Motor neuron (in vitro differentiated cells): ENCODE results near the gene KCNQ2. TPM values are rescaled to one million over a fixed set of nuclear protein-coding genes. Genes with fewer than 3 reads are reported as not detected.

Experiments used
- ATAC-seq, 8 experiments: fragments of 200-7000 bp; cut with Tn5 transposase; replicated peaks in 6 of 8; 2 replicates each; pipeline ENCODE4 v1.8.0; 2021; ENCODE audit warnings: mild to moderate bottlenecking in 8 of 8, moderate library complexity in 8 of 8
- H3K27ac ChIP-seq, 2 donors: fragments of 250-450 bp; sonication (Bioruptor Pico); 2 replicates each; pipeline ENCODE4 v1.9.0; 2021; ENCODE audit warnings: antibody characterized with exemption in 2 of 2, mild to moderate bottlenecking in 2 of 2, moderate library complexity in 1 of 2
- H3K4me1 ChIP-seq, 2 donors: fragments of 250-450 bp; sonication (Bioruptor Pico); replicated peaks in 1 of 2; 2 replicates each; pipeline ENCODE4 v1.6.1; 2021; ENCODE audit warnings: antibody characterized with exemption in 2 of 2, mild to moderate bottlenecking in 2 of 2, moderate library complexity in 1 of 2
- H3K4me3 ChIP-seq, 5 donors: fragments of 250-450 bp; sonication (Bioruptor Pico); 2 replicates each; pipeline ENCODE4 v1.9.0; 2021; ENCODE audit warnings: antibody characterized with exemption in 5 of 5, mild to moderate bottlenecking in 5 of 5, moderate library complexity in 4 of 5
- WGBS, 10 experiments: fragments of 450-650 bp; shearing (Covaris generic); methylation state at CpG; one replicate each; pipeline ENCODE4 v1.0.0; 2022; 5-methylcytosine and 5-hydroxymethylcytosine counted together
- in situ Hi-C, 9 experiments: fragments of 400-800 bp; cut with MboI; loops; one replicate each; pipeline ENCODE4 v1.15.0; 2021; ENCODE audit warnings: low sequenced_read_pairs in 9 of 9, low pct_unique_long_range_greater_than_20kb in 2 of 9; ENCODE audit not compliant: unreplicated experiment in 9 of 9
- total RNA-seq, 8 experiments: library from RNA; unstranded; fragments of 300-600 nt; gene quantifications; 2 replicates each; pipeline versions ENCODE4 v1.2.3 to v1.2.4, GENCODE V29; 2022

Gene KCNQ2
- total RNA-seq, 8 experiments from 2014 or later: 0.18 to 124 (median 58.4) TPM

- no peak overlapping the region for H3K4me3 ChIP-seq
- 83% methylated on average over 1 of the region's 28 CpGs; no CpG with 5 or more reads in 9 of the 10 experiments for WGBS, 10 experiments
- H3K27ac ChIP-seq: no peak overlapping the region
- peak; percentile 20 to 94 (median 90) for ATAC-seq
- peaks cover 19 to 33% of the 10 kb centered on the region in 2 donors for H3K4me1 ChIP-seq
- in situ Hi-C loops: no loop called here
Measured at GRCh38 chr20:63351811-63352591, 120.5 kb downstream of the KCNQ2 start.

- H3K4me1 ChIP-seq: peaks cover 19 to 36% of the 10 kb centered on the region in 2 donors
- H3K27ac ChIP-seq: no peak overlapping the region
- WGBS, 10 experiments: 0 to 100% methylated on average over 1 to 2 of the region's 12 CpGs; no CpG with 5 or more reads in 8 of the 10 experiments
- no peak for ATAC-seq
- in situ Hi-C loops: no loop called here
- H3K4me3 ChIP-seq: no peak overlapping the region
Measured at GRCh38 chr20:63351326-63351700, 121.1 kb downstream of the KCNQ2 start.

GRCh38 chr20:63350597-63351325 lies 121.7 kb downstream of the KCNQ2 start:
- no peak for ATAC-seq
- H3K4me3 ChIP-seq: no peak overlapping the region
- WGBS, 10 experiments: 80 to 100% (median 93%) methylated on average over 1 to 7 of the region's 46 CpGs; no CpG with 5 or more reads in 5 of the 10 experiments
- in situ Hi-C loops: no loop called here
- no peak overlapping the region for H3K27ac ChIP-seq
- peaks cover 19 to 36% of the 10 kb centered on the region in 2 donors for H3K4me1 ChIP-seq

Other genes starting within 250 kb of the KCNQ2 start
- 10 to 100 TPM in 2 of 8 experiments, 1 to 10 TPM in 2, under 1 TPM in 2, not detected in 2; 0.29 to 14.1 (median 2.2) TPM for gene BIRC7, start 236.8 kb downstream of the KCNQ2 start, total RNA-seq
- gene NKAIN4, start 218.2 kb downstream of the KCNQ2 start, total RNA-seq: 100 to 1,000 TPM in 1 of 8 experiments, 10 to 100 TPM in 4, under 1 TPM in 3; 0.31 to 102 (median 18.5) TPM
- gene ARFGAP1, start 199.8 kb downstream of the KCNQ2 start, total RNA-seq: 100 to 1,000 TPM in 1 of 8 experiments, 10 to 100 TPM in 7; 37.1 to 103 (median 66.8) TPM
- gene COL20A1, start 179.5 kb downstream of the KCNQ2 start, total RNA-seq: 1 to 10 TPM in 1 of 8 experiments, under 1 TPM in 7; 0.13 to 1.6 (median 0.55) TPM
- gene CHRNA4, start 111.3 kb downstream of the KCNQ2 start, total RNA-seq: 10 to 100 TPM in 4 of 8 experiments, 1 to 10 TPM in 3, under 1 TPM in 1; 0.54 to 29.1 (median 12.5) TPM
- gene EEF1A2, start 26.4 kb upstream of the KCNQ2 start, total RNA-seq: 100 to 1,000 TPM in 4 of 8 experiments, 10 to 100 TPM in 2, 1 to 10 TPM in 2; 2.8 to 390 (median 139) TPM
- gene PPDPF, start 48.1 kb upstream of the KCNQ2 start, total RNA-seq: 100 to 1,000 TPM in 3 of 8 experiments, 10 to 100 TPM in 5; 12.8 to 270 (median 87.9) TPM
- gene PTK6, start 64.7 kb upstream of the KCNQ2 start, total RNA-seq: 1 to 10 TPM in 1 of 8 experiments, under 1 TPM in 7; 0.10 to 1.6 (median 0.83) TPM
- gene SRMS, start 75.1 kb upstream of the KCNQ2 start, total RNA-seq: under 1 TPM in 2 of 8 experiments, not detected in 6; 0.11 to 0.27 TPM
- 1 to 10 TPM in 5 of 8 experiments, under 1 TPM in 3; 0.36 to 3.5 (median 2.0) TPM for gene FNDC11, start 81.5 kb upstream of the KCNQ2 start, total RNA-seq
- gene HELZ2, start 101.6 kb upstream of the KCNQ2 start, total RNA-seq: 10 to 100 TPM in 5 of 8 experiments, 1 to 10 TPM in 3; 4.7 to 19.3 (median 14.1) TPM
- gene GMEB2, start 154.4 kb upstream of the KCNQ2 start, total RNA-seq: 10 to 100 TPM in 2 of 8 experiments, 1 to 10 TPM in 6; 5.6 to 11.8 (median 8.4) TPM
- gene STMN3, start 180.8 kb upstream of the KCNQ2 start, total RNA-seq: 100 to 1,000 TPM in 2 of 8 experiments, 10 to 100 TPM in 6; 14.5 to 155 (median 69.2) TPM
- gene RTEL1, start 185.7 kb upstream of the KCNQ2 start, total RNA-seq: 10 to 100 TPM in 5 of 8 experiments, 1 to 10 TPM in 3; 5.9 to 30.7 (median 11.0) TPM
- 1 to 10 TPM in 1 of 8 experiments, under 1 TPM in 4, not detected in 3; 0.22 to 1.1 (median 0.69) TPM for gene TNFRSF6B, start 224.0 kb upstream of the KCNQ2 start, total RNA-seq
- 10 to 100 TPM; 22.7 to 45.5 (median 35.1) TPM for gene ARFRP1, start 235.3 kb upstream of the KCNQ2 start, total RNA-seq
- gene ZGPAT, start 235.4 kb upstream of the KCNQ2 start, total RNA-seq: 10 to 100 TPM; 10.4 to 28.3 (median 15.7) TPM